ENCODE data around the gene GDNF.

The GDNF gene

GRCh38 chr5:37812365-37812764, 27.5 kb downstream of the GDNF start:
- H3K36me3 ChIP-seq (ENCODE audit: insufficient read depth, low read length) = no peaks in the 10 kb centered on the region
- no peaks in the 10 kb centered on the region for H3K79me2 ChIP-seq (ENCODE audit: insufficient read depth, low read length)
- no peaks in the 10 kb centered on the region for H4K20me1 ChIP-seq (ENCODE audit: insufficient read depth, low read length)
- H3K27ac ChIP-seq (ENCODE audit: low read depth, low read length, poor library complexity, severe bottlenecking) = no peak overlapping the region
- H3K4me3 ChIP-seq (ENCODE audit: low read depth, low read length, poor library complexity, severe bottlenecking) = no peak overlapping the region
- H3K9me3 ChIP-seq (ENCODE audit: low read length) = no peaks in the 10 kb centered on the region
- no peaks in the 10 kb centered on the region for H3K9me2 ChIP-seq (ENCODE audit: low read depth, low read length)
- no peaks in the 10 kb centered on the region; the same call in 1 of the 2 replicates for H3K27me3 ChIP-seq (ENCODE audit: insufficient read depth, low read length)
- no peak overlapping the region for H3K4me2 ChIP-seq (ENCODE audit: low read length)
- TF ChIP-seq EZH2 (IDR thresholded peaks at IDR 0.05; ENCODE audit: borderline replicate concordance, low read length) (no peak), CTCF (IDR thresholded peaks at IDR 0.05; ENCODE audit: low read length) (no peak)
- H2AFZ ChIP-seq (ENCODE audit: low read length) = no peak overlapping the region
- H3K9ac ChIP-seq (ENCODE audit: low read length) = no peak overlapping the region
- H3F3A ChIP-seq (ENCODE audit: insufficient read depth, low read length) = no peaks in the 10 kb centered on the region
- H3K4me1 ChIP-seq (ENCODE audit: insufficient read depth, low read length, severe bottlenecking) = no peaks in the 10 kb centered on the region

GRCh38 chr5:37811866-37812265, 28.0 kb downstream of the GDNF start:
- no peaks in the 10 kb centered on the region for H4K20me1 ChIP-seq (ENCODE audit: insufficient read depth, low read length)
- no peak overlapping the region for H3K9ac ChIP-seq (ENCODE audit: low read length)
- H3K4me1 ChIP-seq (ENCODE audit: insufficient read depth, low read length, severe bottlenecking) = no peaks in the 10 kb centered on the region
- no peak overlapping the region for H2AFZ ChIP-seq (ENCODE audit: low read length)
- TF ChIP-seq EZH2 (IDR thresholded peaks at IDR 0.05; ENCODE audit: borderline replicate concordance, low read length) (no peak), CTCF (IDR thresholded peaks at IDR 0.05; ENCODE audit: low read length) (no peak)
- H3K9me3 ChIP-seq (ENCODE audit: low read length) = no peaks in the 10 kb centered on the region
- H3K4me2 ChIP-seq (ENCODE audit: low read length) = no peak overlapping the region
- H3K27me3 ChIP-seq (ENCODE audit: insufficient read depth, low read length) = no peaks in the 10 kb centered on the region; the same call in 1 of the 2 replicates
- H3K27ac ChIP-seq (ENCODE audit: low read depth, low read length, poor library complexity, severe bottlenecking) = no peak overlapping the region
- no peaks in the 10 kb centered on the region for H3K9me2 ChIP-seq (ENCODE audit: low read depth, low read length)
- H3K79me2 ChIP-seq (ENCODE audit: insufficient read depth, low read length) = no peaks in the 10 kb centered on the region
- no peak overlapping the region for H3K4me3 ChIP-seq (ENCODE audit: low read depth, low read length, poor library complexity, severe bottlenecking)
- H3K36me3 ChIP-seq (ENCODE audit: insufficient read depth, low read length) = no peaks in the 10 kb centered on the region
- no peaks in the 10 kb centered on the region for H3F3A ChIP-seq (ENCODE audit: insufficient read depth, low read length)

- no peak overlapping the region for H3K4me2 ChIP-seq (ENCODE audit: low read length)
- no peaks in the 10 kb centered on the region; the same call in 1 of the 2 replicates for H3K27me3 ChIP-seq (ENCODE audit: insufficient read depth, low read length)
- H3F3A ChIP-seq (ENCODE audit: insufficient read depth, low read length) = no peaks in the 10 kb centered on the region
- no peaks in the 10 kb centered on the region for H3K36me3 ChIP-seq (ENCODE audit: insufficient read depth, low read length)
- no peak overlapping the region for H3K4me3 ChIP-seq (ENCODE audit: low read depth, low read length, poor library complexity, severe bottlenecking)
- H3K4me1 ChIP-seq (ENCODE audit: insufficient read depth, low read length, severe bottlenecking) = no peaks in the 10 kb centered on the region
- H4K20me1 ChIP-seq (ENCODE audit: insufficient read depth, low read length) = no peaks in the 10 kb centered on the region
- no peak overlapping the region for H2AFZ ChIP-seq (ENCODE audit: low read length)
- H3K79me2 ChIP-seq (ENCODE audit: insufficient read depth, low read length) = no peaks in the 10 kb centered on the region
- no peaks in the 10 kb centered on the region for H3K9me3 ChIP-seq (ENCODE audit: low read length)
- no peak for TF ChIP-seq CTCF (IDR thresholded peaks at IDR 0.05; ENCODE audit: low read length)
- TF ChIP-seq EZH2 (IDR thresholded peaks at IDR 0.05; ENCODE audit: borderline replicate concordance, low read length) = no peak
- H3K27ac ChIP-seq (ENCODE audit: low read depth, low read length, poor library complexity, severe bottlenecking) = no peak overlapping the region
- H3K9ac ChIP-seq (ENCODE audit: low read length) = no peak overlapping the region
- H3K9me2 ChIP-seq (ENCODE audit: low read depth, low read length) = no peaks in the 10 kb centered on the region
Observed at GRCh38 chr5:37810311-37810710, 29.5 kb downstream of the GDNF start.
